Gastroesophageal sphincter (tissue), 4 donors: ENCODE data around the gene PCIF1. TPM values are rescaled to one million over a fixed set of nuclear protein-coding genes. Genes with fewer than 3 reads are reported as not detected.
A peak's percentile ranks its signal among the peaks of the same experiment; 100 is the strongest.

Experiments used
- ATAC-seq: fragments of 150-250 bp; one replicate; pipeline ENCODE4 v1.9.1; 2016; ENCODE audit warnings: mild to moderate bottlenecking, moderate library complexity
- H3K27ac ChIP-seq, 4 donors: fragments of 200-600 bp; sonication (generic) in 3 of 4; 1 replicate in 3 of 4; 2 replicates in 1 of 4; pipeline ENCODE4 v1.5.1; 2016 to 2019
- H3K27me3 ChIP-seq: fragments of 200-600 bp; sonication (generic); one replicate; pipeline ENCODE4 v1.5.1; 2019
- H3K36me3 ChIP-seq, 2 donors: fragments of 200-600 bp; sonication (generic); one replicate each; pipeline ENCODE4 v1.5.1; 2019; ENCODE audit warnings: control low read depth in 1 of 2
- H3K4me1 ChIP-seq, 3 donors: fragments of 200-600 bp; sonication (generic); 1 replicate in 2 of 3; 2 replicates in 1 of 3; pipeline ENCODE4 v1.5.1; 2016 to 2019; ENCODE audit warnings: control low read depth in 2 of 3
- H3K4me3 ChIP-seq, 2 donors: fragments of 200-600 bp; sonication (generic); one replicate each; pipeline ENCODE4 v1.5.1; 2019; ENCODE audit warnings: mild to moderate bottlenecking in 1 of 2, moderate library complexity in 1 of 2
- H3K9me3 ChIP-seq, 3 donors: fragments of 200-600 bp; sonication (generic); one replicate each; pipeline ENCODE4 v1.5.1; 2017 to 2019; ENCODE audit warnings: control low read depth in 2 of 3
- EP300 ChIP-seq: sonication (generic); formaldehyde crosslinking; IDR thresholded peaks from one replicate; pipeline ENCODE4 v1.6.1; 2017; ENCODE audit warnings: antibody characterized with exemption, mild to moderate bottlenecking
- POLR2A ChIP-seq, 2 donors: fragments of 450-650 bp; IDR thresholded peaks; one replicate each; pipeline ENCODE4 v1.6.1; 2017; ENCODE audit warnings: antibody characterized with exemption in 2 of 2, mild to moderate bottlenecking in 2 of 2, moderate library complexity in 1 of 2
- POLR2AphosphoS5 ChIP-seq: sonication (generic); formaldehyde crosslinking; IDR thresholded peaks from one replicate; pipeline ENCODE4 v1.6.1; 2017; ENCODE audit warnings: antibody characterized with exemption
- WGBS, 2 donors: methylation state at CpG; one replicate each; pipeline ENCODE4 v1.1.5; 2018; ENCODE audit warnings: low coverage in 1 of 2; 5-methylcytosine and 5-hydroxymethylcytosine counted together
- total RNA-seq, 4 donors: library from RNA; depleted of rRNA; stranded (reverse); fragments of >200 nt; gene quantifications; one replicate each; pipeline ENCODE4 v1.1.0, GENCODE V29; 2016
- TF ChIP-seq, protein P1 (sequence below), 4 experiments: fragments of 200-600 bp in 2 of 4; fragments of 450-650 bp in 2 of 4; sonication (generic) in 1 of 4; IDR thresholded peaks; one replicate each; pipeline ENCODE4 v1.5.1; 2017 to 2019; ENCODE audit warnings: antibody characterized with exemption in 4 of 4, mild to moderate bottlenecking in 2 of 4, moderate library complexity in 2 of 4

Gene PCIF1
- total RNA-seq, 4 donors from 2014 or later: 21.5 to 45.3 (median 39.2) TPM

DNA sequence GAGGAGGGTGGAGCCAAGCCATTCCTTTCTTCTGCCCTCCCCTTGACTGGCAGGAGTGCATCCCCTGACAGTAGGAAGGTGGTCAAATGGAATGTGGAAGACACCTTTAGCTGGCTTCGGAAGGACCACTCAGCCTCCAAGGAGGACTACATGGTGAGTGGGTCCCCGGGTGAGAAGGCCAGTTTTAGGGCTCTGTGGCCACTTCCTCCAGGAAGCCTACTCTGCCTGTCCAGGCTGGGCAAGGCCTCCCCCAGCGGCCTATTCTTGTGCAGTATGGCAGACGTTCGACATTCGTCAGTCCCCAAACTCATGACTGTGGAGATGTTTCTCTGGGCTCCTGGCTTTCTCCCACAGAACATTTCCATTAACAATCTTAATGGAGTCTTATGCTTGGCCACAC lies 9.1 kb downstream of the PCIF1 start:
- 75 to 80% methylated on average over 3 to 4 of the region's 6 CpGs for WGBS, 2 donors
- Histone ChIP-seq H3K27ac (no peak overlapping the region), H3K4me3 (no peak overlapping the region), H3K27me3 (no peaks in the 10 kb centered on the region), H3K4me1 (peaks cover 0 to 22% (median 0%) of the 10 kb centered on the region in 3 donors), H3K9me3 (no peaks in the 10 kb centered on the region), H3K36me3 (peaks cover 0 to 100% of the 10 kb centered on the region in 2 donors)
- TF ChIP-seq, protein P1, sequence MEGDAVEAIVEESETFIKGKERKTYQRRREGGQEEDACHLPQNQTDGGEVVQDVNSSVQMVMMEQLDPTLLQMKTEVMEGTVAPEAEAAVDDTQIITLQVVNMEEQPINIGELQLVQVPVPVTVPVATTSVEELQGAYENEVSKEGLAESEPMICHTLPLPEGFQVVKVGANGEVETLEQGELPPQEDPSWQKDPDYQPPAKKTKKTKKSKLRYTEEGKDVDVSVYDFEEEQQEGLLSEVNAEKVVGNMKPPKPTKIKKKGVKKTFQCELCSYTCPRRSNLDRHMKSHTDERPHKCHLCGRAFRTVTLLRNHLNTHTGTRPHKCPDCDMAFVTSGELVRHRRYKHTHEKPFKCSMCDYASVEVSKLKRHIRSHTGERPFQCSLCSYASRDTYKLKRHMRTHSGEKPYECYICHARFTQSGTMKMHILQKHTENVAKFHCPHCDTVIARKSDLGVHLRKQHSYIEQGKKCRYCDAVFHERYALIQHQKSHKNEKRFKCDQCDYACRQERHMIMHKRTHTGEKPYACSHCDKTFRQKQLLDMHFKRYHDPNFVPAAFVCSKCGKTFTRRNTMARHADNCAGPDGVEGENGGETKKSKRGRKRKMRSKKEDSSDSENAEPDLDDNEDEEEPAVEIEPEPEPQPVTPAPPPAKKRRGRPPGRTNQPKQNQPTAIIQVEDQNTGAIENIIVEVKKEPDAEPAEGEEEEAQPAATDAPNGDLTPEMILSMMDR (IDR thresholded peaks at IDR 0.05): no peak
- no peak for TF ChIP-seq POLR2AphosphoS5
- no peak for TF ChIP-seq EP300
- TF ChIP-seq POLR2A (IDR thresholded peaks at IDR 0.05): no peak
- ATAC-seq: no peak

DNA sequence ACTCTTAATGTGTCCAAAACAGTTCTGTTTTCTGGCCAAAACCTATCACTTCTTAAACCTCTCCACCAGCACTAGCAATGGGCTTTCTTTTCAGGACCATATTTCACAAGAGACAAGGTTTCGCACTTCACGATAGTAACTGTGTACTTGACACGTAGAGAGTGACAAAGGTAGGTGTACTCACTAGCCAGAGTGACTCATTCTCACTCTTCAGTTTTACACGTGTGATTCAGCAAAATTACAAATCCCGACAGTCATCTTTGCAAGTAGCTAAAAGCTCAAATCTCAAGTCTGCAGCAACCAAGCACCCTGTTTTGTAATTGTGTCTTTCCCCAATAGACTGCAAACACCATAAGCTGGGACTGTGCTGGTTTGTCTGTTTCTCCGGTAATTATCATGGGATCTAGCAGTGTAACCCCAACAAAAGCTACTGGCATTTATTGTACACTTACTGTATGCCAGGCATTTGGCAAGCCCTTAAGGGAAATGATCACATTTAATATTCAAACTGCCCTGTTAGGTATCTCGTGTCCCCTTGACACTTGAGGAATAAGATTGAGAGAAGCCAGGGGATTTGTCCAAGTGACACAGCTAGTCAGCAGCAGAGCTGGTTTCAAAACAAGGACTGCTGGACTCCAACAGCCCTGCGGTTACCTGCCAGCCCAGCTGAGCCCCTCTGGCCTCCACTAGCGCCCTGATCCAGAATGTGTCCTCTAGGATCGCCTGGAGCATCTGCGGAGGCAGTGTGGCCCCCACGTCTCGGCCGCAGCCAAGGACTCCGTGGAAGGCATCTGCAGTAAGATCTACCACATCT lies 9.9 kb downstream of the PCIF1 start:
- Histone ChIP-seq H3K9me3 (no peaks in the 10 kb centered on the region), H3K36me3 (peaks cover 0 to 100% of the 10 kb centered on the region in 2 donors), H3K27me3 (no peaks in the 10 kb centered on the region), H3K4me3 (no peak overlapping the region), H3K27ac (peak overlapping the region in 1 of 4 donors; percentile 7), H3K4me1 (peaks cover 0 to 20% (median 0%) of the 10 kb centered on the region in 3 donors)
- 71% methylated on average over 11 of the region's 15 CpGs; no CpG with 5 or more reads in 1 of the 2 donors for WGBS, 2 donors
- TF ChIP-seq POLR2A (IDR thresholded peaks at IDR 0.05) (no peak), POLR2AphosphoS5 (peak; percentile 7)
- TF ChIP-seq, protein P1 (IDR thresholded peaks at IDR 0.05): no peak
- no peak for ATAC-seq

DNA sequence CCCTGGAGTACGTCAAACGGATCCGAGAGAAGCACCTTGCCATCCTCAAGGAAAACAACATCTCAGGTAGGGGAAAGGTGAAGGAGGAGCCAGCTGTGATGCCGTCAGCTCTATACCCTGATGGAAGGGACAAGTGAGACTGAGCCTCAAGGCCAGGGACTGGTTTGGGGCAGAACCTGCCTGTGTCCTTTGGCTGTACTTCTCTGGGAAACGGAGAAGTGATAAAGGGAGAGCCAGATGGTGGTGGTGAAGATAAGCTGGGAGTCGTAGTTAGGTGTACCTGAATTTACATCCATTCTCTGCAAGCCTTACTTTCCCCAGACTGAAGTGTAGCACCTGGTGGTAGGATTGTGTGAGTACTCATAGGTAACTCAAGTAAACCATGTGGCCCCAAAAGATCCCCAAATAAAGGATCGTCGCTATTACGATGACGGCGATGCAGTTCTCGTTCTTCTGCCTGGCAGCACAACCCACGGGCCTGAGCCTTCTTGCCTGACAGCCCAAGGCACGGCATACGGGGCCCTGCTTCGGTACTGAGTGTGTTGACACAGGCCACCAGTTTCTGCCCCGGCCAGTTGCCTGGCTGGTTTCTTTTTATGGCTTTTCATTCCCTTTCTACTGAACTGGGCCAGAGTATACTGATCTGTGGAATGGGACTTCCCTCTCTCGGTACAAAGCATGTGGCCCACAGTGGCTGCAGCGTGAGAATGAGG lies 10.6 kb downstream of the PCIF1 start:
- Histone ChIP-seq H3K36me3 (peaks cover 0 to 100% of the 10 kb centered on the region in 2 donors), H3K27ac (peak overlapping the region in 2 of 4 donors; percentile 7 to 54)
- TF ChIP-seq POLR2A (IDR thresholded peaks at IDR 0.05): no peak
- no peak for TF ChIP-seq EP300
- no peak for TF ChIP-seq POLR2AphosphoS5
- TF ChIP-seq, protein P1 (IDR thresholded peaks at IDR 0.05): no peak

DNA sequence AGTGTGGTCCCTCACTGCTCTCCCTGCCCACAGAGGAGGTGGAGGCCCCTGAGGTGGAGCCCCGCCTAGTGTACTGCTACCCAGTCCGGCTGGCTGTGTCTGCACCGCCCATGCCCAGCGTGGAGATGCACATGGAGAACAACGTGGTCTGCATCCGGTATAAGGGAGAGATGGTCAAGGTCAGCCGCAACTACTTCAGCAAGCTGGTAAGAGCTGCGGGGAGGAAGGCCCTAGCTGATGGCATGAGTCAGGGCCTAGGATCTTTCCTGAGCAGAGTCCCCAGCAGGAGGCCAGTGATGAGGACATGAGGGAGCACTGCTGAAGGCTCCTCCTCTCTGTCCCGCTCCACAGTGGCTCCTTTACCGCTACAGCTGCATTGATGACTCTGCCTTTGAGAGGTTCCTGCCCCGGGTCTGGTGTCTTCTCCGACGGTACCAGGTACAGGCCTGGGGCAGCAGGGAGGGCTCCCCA lies 11.2 kb downstream of the PCIF1 start:
- H3K36me3 ChIP-seq: peaks cover 0 to 100% of the 10 kb centered on the region in 2 donors
- H3K27me3 ChIP-seq: no peaks in the 10 kb centered on the region
- H3K4me3 ChIP-seq: no peak overlapping the region
- no peak for ATAC-seq
- no peaks in the 10 kb centered on the region for H3K9me3 ChIP-seq
- peaks cover 0 to 20% (median 0%) of the 10 kb centered on the region in 3 donors for H3K4me1 ChIP-seq
- 68 to 100% methylated on average over 1 to 4 of the region's 13 CpGs for WGBS, 2 donors
- TF ChIP-seq POLR2A (IDR thresholded peaks at IDR 0.05) (no peak), EP300 (no peak), POLR2AphosphoS5 (no peak)
- TF ChIP-seq, protein P1 (IDR thresholded peaks at IDR 0.05): no peak
- peak overlapping the region in 3 of 4 donors; percentile 54 to 58 (median 54) for H3K27ac ChIP-seq

More for the DNA sequence above, 10.6 kb downstream of the PCIF1 start:
- Histone ChIP-seq H3K9me3 (no peaks in the 10 kb centered on the region), H3K27me3 (no peaks in the 10 kb centered on the region), H3K4me3 (no peak overlapping the region), H3K4me1 (peaks cover 0 to 20% (median 0%) of the 10 kb centered on the region in 3 donors)
- WGBS, 2 donors: 82 to 84% methylated on average over 9 to 14 of the region's 19 CpGs
- no peak for ATAC-seq
